CD1c-positive myeloid dendritic cell (primary cell): ENCODE data around the gene LRBA.
"Not testable (repeated sequence)": the region's sequence is repeated elsewhere in the genome, so short reads cannot be mapped to it uniquely, and the experiment has no call there.

Source experiments
- DNase-seq: peaks from one replicate; pipeline ENCODE4 v3.0.0-alpha.2; 2016; ENCODE audit errors: extremely low spot score

LRBA gene

GRCh38 chr4:150743564-150744342, 271.3 kb downstream of the LRBA start:
- DNase-seq, result no peak

- DNase-seq, result not testable (repeated sequence)
These were observed 272.2 kb downstream of the LRBA start for GRCh38 chr4:150742930-150743329.

- DNase-seq, result no peak
These were observed 275.5 kb downstream of the LRBA start for GRCh38 chr4:150739591-150739990.

GRCh38 chr4:150725957-150726523, 289.0 kb downstream of the LRBA start:
- DNase-seq, result no peak

GRCh38 chr4:150723727-150724411, 291.2 kb downstream of the LRBA start:
- no peak for DNase-seq

- DNase-seq, result peak; percentile 5
These were observed 292.1 kb downstream of the LRBA start for GRCh38 chr4:150722908-150723362.

- DNase-seq, result no peak
These were observed 294.0 kb downstream of the LRBA start for GRCh38 chr4:150720973-150721518.

- no peak for DNase-seq
These were observed 297.1 kb downstream of the LRBA start for GRCh38 chr4:150717952-150718351.

- DNase-seq, result no peak
These were observed 300.3 kb downstream of the LRBA start for GRCh38 chr4:150714462-150715438.

GRCh38 chr4:150713251-150713650, 301.8 kb downstream of the LRBA start:
- DNase-seq, result no peak

- DNase-seq, result no peak
These were observed 304.2 kb downstream of the LRBA start for GRCh38 chr4:150710770-150711375.

GRCh38 chr4:150708004-150708403, 307.1 kb downstream of the LRBA start:
- DNase-seq, result no peak

GRCh38 chr4:150699599-150699998, 315.5 kb downstream of the LRBA start:
- DNase-seq, result no peak

GRCh38 chr4:150695162-150695561, 319.9 kb downstream of the LRBA start:
- no peak for DNase-seq

- DNase-seq, result no peak
These were observed 320.6 kb downstream of the LRBA start for GRCh38 chr4:150694438-150694837.

GRCh38 chr4:150683775-150684350, 331.2 kb downstream of the LRBA start:
- no peak for DNase-seq

GRCh38 chr4:150682126-150682525, 333.0 kb downstream of the LRBA start:
- no peak for DNase-seq

- no peak for DNase-seq
These were observed 334.0 kb downstream of the LRBA start for GRCh38 chr4:150681063-150681462.

GRCh38 chr4:150680651-150681050, 334.4 kb downstream of the LRBA start:
- no peak for DNase-seq

GRCh38 chr4:150679765-150680343, 335.2 kb downstream of the LRBA start:
- no peak for DNase-seq
